ENCODE measurements around the gene ZKSCAN4.

Gene ZKSCAN4

GRCh38 chr6:28208111-28208659 is 43.9 kb downstream of the ZKSCAN4 start:
- DNase-seq: no peak

- DNase-seq: peak in 1 of 6 experiments; percentile 9
Measured at GRCh38 chr6:28207510-28208110, 44.5 kb downstream of the ZKSCAN4 start.

GRCh38 chr6:28206928-28207509 is 45.0 kb downstream of the ZKSCAN4 start:
- no peak for DNase-seq

GRCh38 chr6:28206527-28206926 is 45.5 kb downstream of the ZKSCAN4 start:
- no peak for DNase-seq

GRCh38 chr6:28205879-28206278 is 46.2 kb downstream of the ZKSCAN4 start:
- no peak for DNase-seq

- DNase-seq: no peak
Measured at GRCh38 chr6:28203201-28203600, 48.9 kb downstream of the ZKSCAN4 start.

GRCh38 chr6:28200020-28200419 is 52.0 kb downstream of the ZKSCAN4 start:
- DNase-seq: no peak

Measured in stimulated activated naive CD4-positive, alpha-beta T cell (primary cell).